Hepatocyte (in vitro differentiated cells): ENCODE data around the gene CCR5.

Source experiments
- EZH2 ChIP-seq: fragments of 200-600 bp; sonication (generic); IDR thresholded peaks from 2 replicates; pipeline ENCODE4 v1.6.1; 2016; ENCODE audit warnings: antibody characterized with exemption, mild to moderate bottlenecking, borderline replicate concordance
- EZH2phosphoT487 ChIP-seq: fragments of 200-600 bp; sonication (generic); IDR thresholded peaks from one replicate; pipeline ENCODE4 v1.6.1; 2018; ENCODE audit warnings: antibody characterized with exemption, mild to moderate bottlenecking, low read depth, moderate library complexity; ENCODE audit not compliant: unreplicated experiment, severe bottlenecking
- TF ChIP-seq, protein P1 (sequence below): fragments of 200-600 bp; sonication (generic); IDR thresholded peaks from 2 replicates; pipeline ENCODE4 v1.5.1; 2016; ENCODE audit warnings: antibody characterized with exemption, mild to moderate bottlenecking; ENCODE audit not compliant: poor library complexity

DNA sequence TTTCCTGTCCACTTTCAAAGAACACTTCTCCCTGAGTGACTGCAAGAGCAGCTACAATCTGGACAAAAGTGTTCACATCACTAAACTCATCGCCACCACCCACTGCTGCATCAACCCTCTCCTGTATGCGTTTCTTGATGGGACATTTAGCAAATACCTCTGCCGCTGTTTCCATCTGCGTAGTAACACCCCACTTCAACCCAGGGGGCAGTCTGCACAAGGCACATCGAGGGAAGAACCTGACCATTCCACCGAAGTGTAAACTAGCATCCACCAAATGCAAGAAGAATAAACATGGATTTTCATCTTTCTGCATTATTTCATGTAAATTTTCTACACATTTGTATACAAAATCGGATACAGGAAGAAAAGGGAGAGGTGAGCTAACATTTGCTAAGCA is 38.1 kb downstream of the CCR5 start:
- TF ChIP-seq, protein P1, sequence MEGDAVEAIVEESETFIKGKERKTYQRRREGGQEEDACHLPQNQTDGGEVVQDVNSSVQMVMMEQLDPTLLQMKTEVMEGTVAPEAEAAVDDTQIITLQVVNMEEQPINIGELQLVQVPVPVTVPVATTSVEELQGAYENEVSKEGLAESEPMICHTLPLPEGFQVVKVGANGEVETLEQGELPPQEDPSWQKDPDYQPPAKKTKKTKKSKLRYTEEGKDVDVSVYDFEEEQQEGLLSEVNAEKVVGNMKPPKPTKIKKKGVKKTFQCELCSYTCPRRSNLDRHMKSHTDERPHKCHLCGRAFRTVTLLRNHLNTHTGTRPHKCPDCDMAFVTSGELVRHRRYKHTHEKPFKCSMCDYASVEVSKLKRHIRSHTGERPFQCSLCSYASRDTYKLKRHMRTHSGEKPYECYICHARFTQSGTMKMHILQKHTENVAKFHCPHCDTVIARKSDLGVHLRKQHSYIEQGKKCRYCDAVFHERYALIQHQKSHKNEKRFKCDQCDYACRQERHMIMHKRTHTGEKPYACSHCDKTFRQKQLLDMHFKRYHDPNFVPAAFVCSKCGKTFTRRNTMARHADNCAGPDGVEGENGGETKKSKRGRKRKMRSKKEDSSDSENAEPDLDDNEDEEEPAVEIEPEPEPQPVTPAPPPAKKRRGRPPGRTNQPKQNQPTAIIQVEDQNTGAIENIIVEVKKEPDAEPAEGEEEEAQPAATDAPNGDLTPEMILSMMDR: no peak
- TF ChIP-seq EZH2 (no peak), EZH2phosphoT487 (no peak)
